Measurements from ENCODE around the gene HOXA10. TPM values are rescaled to one million over a fixed set of nuclear protein-coding genes. Genes with fewer than 3 reads are reported as not detected.

HOXA10 gene
- total RNA-seq, 4 donors from 2014 or later, result 24.6 to 61.2 (median 40.0) TPM

- ATAC-seq (no peak), DNase-seq (no peak)
- H3K4me3 ChIP-seq, result peak overlapping the region in 1 of 4 donors; percentile 2
- no peaks in the 10 kb centered on the region for H3K9me3 ChIP-seq
- no peaks in the 10 kb centered on the region for H3K27me3 ChIP-seq
- no peak for TF ChIP-seq POLR2A (IDR thresholded peaks at IDR 0.05)
- no peak for TF ChIP-seq CTCF (IDR thresholded peaks at IDR 0.05 in 4 of 5, conservative IDR thresholded peaks at IDR 0.05 in 1 of 5)
- no peaks in the 10 kb centered on the region for H3K36me3 ChIP-seq
- peaks cover 11 to 37% of the 10 kb centered on the region in 2 donors for H3K4me1 ChIP-seq
- in situ Hi-C loops (cut with MboI; ENCODE audit: low sequenced_read_pairs in 4 of 4) (no loop called here), intact Hi-C loops (cut with DNase I; ENCODE audit: low total_unique reads) (no loop called here)
- H3K27ac ChIP-seq, result no peak overlapping the region
Measured at GRCh38 chr7:27121684-27122076, 52.4 kb downstream of the HOXA10 start.

MicroRNAs within 50 kb of the gene (microRNA counts, 767-probe panel; counts per million panel counts)
- 3,290 to 6,582 counts per million in 2 donors for microRNA hsa-miR-196b-5p

Small RNAs within 50 kb of the gene (microRNA-seq; reads per million reads assigned to microRNA genes)
- gene MIR196B (ENCODE audit: borderline replicate concordance in 2 of 2), result 2,530 to 3,127 reads per million in 2 donors

Other genes starting within 250 kb of the HOXA10 start
- gene HOXA1, start 78.3 kb downstream of the HOXA10 start, total RNA-seq, result under 1 TPM in 2 of 4 donors, not detected in 2; 0.16 to 0.36 TPM
- under 1 TPM in 3 of 4 donors, not detected in 1; 0.29 to 0.88 (median 0.38) TPM for gene HOXA2, start 71.6 kb downstream of the HOXA10 start, total RNA-seq
- gene HOXA4, start 43.6 kb downstream of the HOXA10 start, total RNA-seq, result 1 to 10 TPM; 1.7 to 4.2 (median 2.9) TPM
- gene HOXA5, start 30.6 kb downstream of the HOXA10 start, total RNA-seq, result 1 to 10 TPM; 2.7 to 7.1 (median 7.0) TPM
- 1 to 10 TPM; 2.6 to 5.6 (median 4.2) TPM for gene HOXA6, start 26.5 kb downstream of the HOXA10 start, total RNA-seq
- gene HOXA3, start 21.7 kb downstream of the HOXA10 start, total RNA-seq, result 1 to 10 TPM in 3 of 4 donors, under 1 TPM in 1; 0.53 to 6.2 (median 3.0) TPM
- gene HOXA7, start 17.6 kb downstream of the HOXA10 start, total RNA-seq, result 10 to 100 TPM in 1 of 4 donors, 1 to 10 TPM in 3; 5.3 to 12.8 (median 8.6) TPM
- gene HOXA9, start 8.8 kb downstream of the HOXA10 start, total RNA-seq, result 10 to 100 TPM; 18.9 to 30.3 (median 19.5) TPM
- 1 to 10 TPM; 5.1 to 7.9 (median 6.4) TPM for gene HOXA11, start 10.9 kb upstream of the HOXA10 start, total RNA-seq
- 1 to 10 TPM in 3 of 4 donors, under 1 TPM in 1; 0.82 to 2.4 (median 1.7) TPM for gene HOXA13, start 25.8 kb upstream of the HOXA10 start, total RNA-seq
- not detected for gene EVX1, start 68.5 kb upstream of the HOXA10 start, total RNA-seq